DOHH2 (cell line): ENCODE data around the gene PALM.

Experiments
- H3F3A ChIP-seq: fragments of 200-600 bp; sonication (generic), shearing (Covaris generic); 2 replicates; pipeline ENCODE4 v1.6.0; 2016; ENCODE audit warnings: antibody characterized with exemption, mild to moderate bottlenecking; ENCODE audit not compliant: control insufficient read depth, insufficient read depth
- H3K27ac ChIP-seq: fragments of 200-600 bp; sonication (generic); 2 replicates; pipeline ENCODE4 v1.5.1; 2014; ENCODE audit warnings: low read depth, mild to moderate bottlenecking, low read length, moderate library complexity
- H3K27me3 ChIP-seq: fragments of 200-600 bp; sonication (generic); 2 replicates; pipeline ENCODE4 v1.6.1; 2014; ENCODE audit warnings: mild to moderate bottlenecking, low read length, mixed read lengths; ENCODE audit not compliant: control insufficient read depth
- H3K36me3 ChIP-seq: fragments of 200-600 bp; sonication (generic); 2 replicates; pipeline ENCODE4 v1.6.1; 2014; ENCODE audit warnings: mild to moderate bottlenecking, low read length, moderate library complexity, mixed read lengths; ENCODE audit not compliant: control insufficient read depth
- H3K4me1 ChIP-seq: fragments of 200-600 bp; sonication (generic); 2 replicates; pipeline ENCODE4 v1.6.1; 2014; ENCODE audit warnings: mild to moderate bottlenecking, low read length, mixed read lengths; ENCODE audit not compliant: control insufficient read depth
- H3K4me2 ChIP-seq: fragments of 200-600 bp; sonication (generic); 2 replicates; pipeline ENCODE4 v1.6.0; 2014; ENCODE audit warnings: mild to moderate bottlenecking, low read length, moderate library complexity
- H3K4me3 ChIP-seq: fragments of 200-600 bp; sonication (generic); 2 replicates; pipeline ENCODE4 v1.5.1; 2014; ENCODE audit warnings: mild to moderate bottlenecking, low read length, mixed read lengths
- H3K79me2 ChIP-seq: fragments of 200-600 bp; sonication (generic); 2 replicates; pipeline ENCODE4 v1.6.1; 2014; ENCODE audit warnings: mild to moderate bottlenecking, low read length, mixed read lengths; ENCODE audit not compliant: control insufficient read depth
- H3K9me2 ChIP-seq: fragments of 200-600 bp; sonication (generic); replicated peaks from 2 replicates; pipeline ENCODE4 v1.6.1; 2014; ENCODE audit warnings: mild to moderate bottlenecking, low read length, mixed read lengths; ENCODE audit not compliant: control insufficient read depth
- H3K9me3 ChIP-seq: fragments of 200-600 bp; sonication (generic); 2 replicates; pipeline ENCODE4 v1.6.1; 2014; ENCODE audit warnings: antibody characterized with exemption, low read length, mixed read lengths; ENCODE audit not compliant: control insufficient read depth, insufficient read depth
- H4K20me1 ChIP-seq: fragments of 200-600 bp; sonication (generic); 2 replicates; pipeline ENCODE4 v1.6.0; 2014; ENCODE audit warnings: low read depth, mild to moderate bottlenecking, antibody characterized with exemption, low read length, moderate library complexity; ENCODE audit not compliant: control insufficient read depth, insufficient read depth
- EZH2phosphoT487 ChIP-seq: fragments of 200-600 bp; sonication (generic); IDR thresholded peaks from 2 replicates; pipeline ENCODE4 v1.6.1; 2017; ENCODE audit warnings: borderline replicate concordance, mild to moderate bottlenecking, antibody characterized with exemption, low read length, moderate library complexity, mixed read lengths
- TF ChIP-seq, protein P1 (sequence below): fragments of 200-600 bp; sonication (generic); IDR thresholded peaks from one replicate; pipeline ENCODE4 v1.5.1; 2014; ENCODE audit warnings: antibody characterized with exemption, mild to moderate bottlenecking, low read depth, low read length; ENCODE audit not compliant: poor library complexity, severe bottlenecking

Gene PALM

DNA sequence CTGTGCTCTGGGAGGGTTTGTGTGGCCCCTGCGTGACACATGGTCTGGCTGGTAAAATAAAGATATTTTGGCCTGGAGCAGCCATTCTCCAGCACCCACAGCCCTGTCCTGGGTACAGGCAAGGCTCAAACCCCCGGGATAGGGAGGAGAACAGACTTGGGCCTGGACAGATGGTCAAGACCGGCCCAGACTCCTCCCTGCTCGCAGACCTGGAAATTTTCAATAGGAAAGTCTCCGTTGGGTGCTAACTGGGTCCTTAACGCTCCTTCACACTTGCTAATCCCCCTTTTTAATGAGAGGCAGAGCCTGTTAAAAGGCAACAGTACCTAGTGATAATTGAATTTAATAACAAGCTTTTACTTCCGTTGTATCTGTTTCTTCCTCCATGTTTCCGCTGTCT lies 2.5 kb downstream of the PALM start:
- Histone ChIP-seq H3K4me1 (no peaks in the 10 kb centered on the region), H3F3A (no peaks in the 10 kb centered on the region), H3K27me3 (0 out of 2 replicates have a peak, but pooled peaks cover 4% of the 10 kb centered on the region), H3K4me3 (no peak overlapping the region), H3K36me3 (no peaks in the 10 kb centered on the region), H3K79me2 (no peaks in the 10 kb centered on the region), H3K27ac (no peak overlapping the region), H3K4me2 (no peak overlapping the region), H3K9me2 (no peaks in the 10 kb centered on the region), H3K9me3 (no peaks in the 10 kb centered on the region), H4K20me1 (no peaks in the 10 kb centered on the region)
- TF ChIP-seq EZH2phosphoT487, result no peak
- TF ChIP-seq, protein P1, sequence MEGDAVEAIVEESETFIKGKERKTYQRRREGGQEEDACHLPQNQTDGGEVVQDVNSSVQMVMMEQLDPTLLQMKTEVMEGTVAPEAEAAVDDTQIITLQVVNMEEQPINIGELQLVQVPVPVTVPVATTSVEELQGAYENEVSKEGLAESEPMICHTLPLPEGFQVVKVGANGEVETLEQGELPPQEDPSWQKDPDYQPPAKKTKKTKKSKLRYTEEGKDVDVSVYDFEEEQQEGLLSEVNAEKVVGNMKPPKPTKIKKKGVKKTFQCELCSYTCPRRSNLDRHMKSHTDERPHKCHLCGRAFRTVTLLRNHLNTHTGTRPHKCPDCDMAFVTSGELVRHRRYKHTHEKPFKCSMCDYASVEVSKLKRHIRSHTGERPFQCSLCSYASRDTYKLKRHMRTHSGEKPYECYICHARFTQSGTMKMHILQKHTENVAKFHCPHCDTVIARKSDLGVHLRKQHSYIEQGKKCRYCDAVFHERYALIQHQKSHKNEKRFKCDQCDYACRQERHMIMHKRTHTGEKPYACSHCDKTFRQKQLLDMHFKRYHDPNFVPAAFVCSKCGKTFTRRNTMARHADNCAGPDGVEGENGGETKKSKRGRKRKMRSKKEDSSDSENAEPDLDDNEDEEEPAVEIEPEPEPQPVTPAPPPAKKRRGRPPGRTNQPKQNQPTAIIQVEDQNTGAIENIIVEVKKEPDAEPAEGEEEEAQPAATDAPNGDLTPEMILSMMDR, result no peak

- H3K27me3 ChIP-seq, result 0 out of 2 replicates have a peak, but pooled peaks cover 4% of the 10 kb centered on the region
- H3K9me3 ChIP-seq, result no peaks in the 10 kb centered on the region
- no peaks in the 10 kb centered on the region for H3F3A ChIP-seq
- no peak overlapping the region for H3K4me3 ChIP-seq
- H3K36me3 ChIP-seq, result no peaks in the 10 kb centered on the region
- H3K4me2 ChIP-seq, result no peak overlapping the region
- no peaks in the 10 kb centered on the region for H3K79me2 ChIP-seq
- no peaks in the 10 kb centered on the region for H3K4me1 ChIP-seq
- TF ChIP-seq EZH2phosphoT487, result no peak
- TF ChIP-seq, protein P1, result no peak
- H3K9me2 ChIP-seq, result no peaks in the 10 kb centered on the region
- H3K27ac ChIP-seq, result no peak overlapping the region
- no peaks in the 10 kb centered on the region for H4K20me1 ChIP-seq
Observed at GRCh38 chr19:715347-715746, 6.6 kb downstream of the PALM start.

GRCh38 chr19:718251-718951 lies 9.7 kb downstream of the PALM start:
- H3K4me3 ChIP-seq, result no peak overlapping the region
- TF ChIP-seq, protein P1, result no peak
- TF ChIP-seq EZH2phosphoT487, result no peak
- H3K27me3 ChIP-seq, result peaks cover 5% of the 10 kb centered on the region
- peaks cover 12% of the 10 kb centered on the region for H3K4me1 ChIP-seq
- no peak overlapping the region for H3K4me2 ChIP-seq
- H3K79me2 ChIP-seq, result no peaks in the 10 kb centered on the region
- no peaks in the 10 kb centered on the region for H3K9me3 ChIP-seq
- H3F3A ChIP-seq, result no peaks in the 10 kb centered on the region
- H3K9me2 ChIP-seq, result no peaks in the 10 kb centered on the region
- no peak overlapping the region for H3K27ac ChIP-seq
- no peaks in the 10 kb centered on the region for H3K36me3 ChIP-seq
- H4K20me1 ChIP-seq, result no peaks in the 10 kb centered on the region
